Measurements from ENCODE around the gene U2SURP. TPM values are rescaled to one million over a fixed set of nuclear protein-coding genes. Genes with fewer than 3 reads are reported as not detected.

U2SURP gene
- total RNA-seq, 1 experiment from 2014 or later = 125 TPM

GRCh38 chr3:143035466-143036211 is 34.3 kb downstream of the U2SURP start:
- ChIA-PET CTCF (no interaction called here), POLR2A (interaction anchor here (1.3 kb wide), 1 partner anchor 34 kb away, joined by 4 read pairs; the partner anchor contains the start of gene U2SURP)
- Histone ChIP-seq H3K9me3 (no peaks in the 10 kb centered on the region), H3K36me3 (ENCODE audit: control insufficient read depth, insufficient read depth, low read length) (no peaks in the 10 kb centered on the region; the same call in 1 of the 2 replicates), H3K27me3 (replicated peaks; ENCODE audit: control insufficient read depth, insufficient read depth, low read length) (no peaks in the 10 kb centered on the region), H3K4me1 (peaks cover 24% of the 10 kb centered on the region), H3K4me3 (ENCODE audit: low read depth, low read length) (no peak overlapping the region)
- DNase-seq = no peak
- Mint-ChIP-seq H3K4me1 (ENCODE audit: low read depth, unreplicated experiment) (peaks cover 17% of the 10 kb centered on the region), H3K9me3 (ENCODE audit: unreplicated experiment) (no peaks in the 10 kb centered on the region), H3K27me3 (ENCODE audit: insufficient read depth, unreplicated experiment) (no peaks in the 10 kb centered on the region), H3K36me3 (ENCODE audit: insufficient read depth, unreplicated experiment) (peaks cover 47% of the 10 kb centered on the region), H3K27ac (ENCODE audit: unreplicated experiment) (peak overlapping the region; percentile 26), H3K4me3 (ENCODE audit: unreplicated experiment) (peak overlapping the region; percentile 52)
- TF ChIP-seq, protein P1, sequence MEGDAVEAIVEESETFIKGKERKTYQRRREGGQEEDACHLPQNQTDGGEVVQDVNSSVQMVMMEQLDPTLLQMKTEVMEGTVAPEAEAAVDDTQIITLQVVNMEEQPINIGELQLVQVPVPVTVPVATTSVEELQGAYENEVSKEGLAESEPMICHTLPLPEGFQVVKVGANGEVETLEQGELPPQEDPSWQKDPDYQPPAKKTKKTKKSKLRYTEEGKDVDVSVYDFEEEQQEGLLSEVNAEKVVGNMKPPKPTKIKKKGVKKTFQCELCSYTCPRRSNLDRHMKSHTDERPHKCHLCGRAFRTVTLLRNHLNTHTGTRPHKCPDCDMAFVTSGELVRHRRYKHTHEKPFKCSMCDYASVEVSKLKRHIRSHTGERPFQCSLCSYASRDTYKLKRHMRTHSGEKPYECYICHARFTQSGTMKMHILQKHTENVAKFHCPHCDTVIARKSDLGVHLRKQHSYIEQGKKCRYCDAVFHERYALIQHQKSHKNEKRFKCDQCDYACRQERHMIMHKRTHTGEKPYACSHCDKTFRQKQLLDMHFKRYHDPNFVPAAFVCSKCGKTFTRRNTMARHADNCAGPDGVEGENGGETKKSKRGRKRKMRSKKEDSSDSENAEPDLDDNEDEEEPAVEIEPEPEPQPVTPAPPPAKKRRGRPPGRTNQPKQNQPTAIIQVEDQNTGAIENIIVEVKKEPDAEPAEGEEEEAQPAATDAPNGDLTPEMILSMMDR (IDR thresholded peaks at IDR 0.05; ENCODE audit: insufficient read depth in 1 of 2, low read depth in 1 of 2, low read length in 1 of 2, severe bottlenecking in 1 of 2, unreplicated experiment in 1 of 2) = no peak
- no TSS peak for BruUV-seq (replicated peaks)
- intact Hi-C loops (cut with micrococcal nuclease; ENCODE audit: unreplicated experiment) = loop anchor here (1.0 kb wide), 1 partner anchor 34 kb away; the partner anchor contains the start of gene U2SURP

- Mint-ChIP-seq H3K4me3 (ENCODE audit: unreplicated experiment) (peak overlapping the region; percentile 52), H3K9me3 (ENCODE audit: unreplicated experiment) (no peaks in the 10 kb centered on the region), H3K27ac (ENCODE audit: unreplicated experiment) (peak overlapping the region; percentile 44), H3K36me3 (ENCODE audit: insufficient read depth, unreplicated experiment) (peaks cover 38% of the 10 kb centered on the region), H3K27me3 (ENCODE audit: insufficient read depth, unreplicated experiment) (no peaks in the 10 kb centered on the region), H3K4me1 (ENCODE audit: low read depth, unreplicated experiment) (peaks cover 17% of the 10 kb centered on the region)
- peak; percentile 52 to 61 for DNase-seq
- ChIA-PET POLR2A (interaction anchor here (0.5 to 1.3 kb wide), 4 partner anchors 9 to 606 kb away, joined by 4 to 8 read pairs (median 5); partner anchors contain the start of gene U2SURP), CTCF (interaction anchor here (0.6 kb wide), 1 partner anchor 608 kb away, joined by 5 read pairs; no protein-coding TSS in a partner anchor)
- peaks cover 24% of the 10 kb centered on the region for H3K4me1 ChIP-seq
- H3K36me3 ChIP-seq (ENCODE audit: control insufficient read depth, insufficient read depth, low read length) = no peaks in the 10 kb centered on the region; the same call in 1 of the 2 replicates
- no peaks in the 10 kb centered on the region for H3K27me3 ChIP-seq (replicated peaks; ENCODE audit: control insufficient read depth, insufficient read depth, low read length)
- no TSS peak for BruUV-seq (replicated peaks)
- TF ChIP-seq, protein P1 (IDR thresholded peaks at IDR 0.05; ENCODE audit: insufficient read depth in 1 of 2, low read depth in 1 of 2, low read length in 1 of 2, severe bottlenecking in 1 of 2, unreplicated experiment in 1 of 2) = no peak
- intact Hi-C loops (cut with micrococcal nuclease; ENCODE audit: unreplicated experiment) = loop anchor here (1.0 kb wide), 1 partner anchor 35 kb away; the partner anchor contains the start of gene U2SURP
- no peak overlapping the region for H3K4me3 ChIP-seq (ENCODE audit: low read depth, low read length)
- no peaks in the 10 kb centered on the region for H3K9me3 ChIP-seq
These were observed 35.2 kb downstream of the U2SURP start for GRCh38 chr3:143036557-143036956.

DNA sequence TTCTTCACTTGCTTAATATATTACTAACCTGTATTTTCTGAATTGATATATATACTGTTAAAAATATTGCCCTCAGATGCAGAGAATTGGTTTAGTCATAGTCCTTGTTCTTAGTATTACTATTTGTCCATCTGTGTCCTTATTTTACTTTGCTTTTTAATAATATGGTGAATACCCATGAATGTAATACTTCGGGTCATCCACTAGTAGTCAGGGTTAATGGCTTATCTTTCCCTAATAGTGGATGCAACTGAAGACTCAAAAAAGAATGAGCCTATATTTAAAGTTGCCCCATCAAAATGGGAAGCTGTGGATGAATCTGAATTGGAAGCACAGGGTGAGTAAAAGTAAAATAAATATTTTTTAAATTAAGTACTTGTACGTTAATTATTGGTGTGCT is 36.5 kb downstream of the U2SURP start:
- intact Hi-C loops (cut with micrococcal nuclease; ENCODE audit: unreplicated experiment) = no loop called here
- TF ChIP-seq, protein P1 (IDR thresholded peaks at IDR 0.05; ENCODE audit: insufficient read depth in 1 of 2, low read depth in 1 of 2, low read length in 1 of 2, severe bottlenecking in 1 of 2, unreplicated experiment in 1 of 2) = no peak
- Histone ChIP-seq H3K4me1 (peaks cover 24% of the 10 kb centered on the region), H3K36me3 (ENCODE audit: control insufficient read depth, insufficient read depth, low read length) (no peaks in the 10 kb centered on the region; the same call in 1 of the 2 replicates), H3K4me3 (ENCODE audit: low read depth, low read length) (no peak overlapping the region), H3K27me3 (replicated peaks; ENCODE audit: control insufficient read depth, insufficient read depth, low read length) (no peaks in the 10 kb centered on the region), H3K9me3 (no peaks in the 10 kb centered on the region)
- Mint-ChIP-seq H3K27ac (ENCODE audit: unreplicated experiment) (no peak overlapping the region), H3K36me3 (ENCODE audit: insufficient read depth, unreplicated experiment) (peaks cover 40% of the 10 kb centered on the region), H3K9me3 (ENCODE audit: unreplicated experiment) (no peaks in the 10 kb centered on the region), H3K27me3 (ENCODE audit: insufficient read depth, unreplicated experiment) (no peaks in the 10 kb centered on the region), H3K4me3 (ENCODE audit: unreplicated experiment) (no peak overlapping the region), H3K4me1 (ENCODE audit: low read depth, unreplicated experiment) (peaks cover 17% of the 10 kb centered on the region)
- POLR2A ChIA-PET = no interaction called here
- DNase-seq = no peak
- BruUV-seq (replicated peaks) = no TSS peak
- CTCF ChIA-PET = no interaction called here

Measured in Caco-2 (cell line).